Smooth muscle cell of the coronary artery (primary cell): Measurements from ENCODE around the gene SLC6A7. TPM values are rescaled to one million over a fixed set of nuclear protein-coding genes. Genes with fewer than 3 reads are reported as not detected.

Experiments
- total RNA-seq: library from RNA; depleted of rRNA; stranded (reverse); fragments of >200 nt; gene quantifications from 2 replicates; pipeline ENCODE4 v1.2.3, GENCODE V29; 2014; ENCODE audit warnings: low replicate concordance

The SLC6A7 gene
- not detected in 2 replicates for total RNA-seq

GRCh38 chr5:150189728-150190502, at the start of gene SLC6A7:
SLC6A7 (plus strand) TSS chr5:150190062; CDS start chr5:150190328, 266 bp downstream.

GRCh38 chr5:150155258-150156026, 34.4 kb upstream of the SLC6A7 start, which contains the start of gene PDGFRB:
PDGFRB (minus strand) TSS chr5:150155845; CDS start chr5:150137047, 18,798 bp downstream.

GRCh38 chr5:150166650-150167511, 23.0 kb upstream of the SLC6A7 start, which contains the start of gene CDX1:
CDX1 (plus strand) TSS chr5:150166778; CDS start chr5:150166877, 99 bp downstream.

Other genes starting within 250 kb of the SLC6A7 start
- gene PDE6A, start 245.3 kb upstream of the SLC6A7 start, total RNA-seq, result under 0.01 TPM in 1 of 2 replicates, not detected in the other
- gene SLC26A2, start 229.3 kb upstream of the SLC6A7 start, total RNA-seq, result 6.2 and 16.8 TPM in 2 replicates
- gene TIGD6, start 189.4 kb upstream of the SLC6A7 start, total RNA-seq, result 5.4 and 8.3 TPM in 2 replicates
- 33.0 and 34.0 TPM in 2 replicates for gene HMGXB3, start 189.3 kb upstream of the SLC6A7 start, total RNA-seq
- 0.30 TPM in 1 of 2 replicates, not detected in the other for gene CSF1R, start 103.5 kb upstream of the SLC6A7 start, total RNA-seq
- gene PDGFRB, start 34.2 kb upstream of the SLC6A7 start, total RNA-seq, result 52.9 and 425 TPM in 2 replicates
- gene CDX1, start 23.3 kb upstream of the SLC6A7 start, total RNA-seq, result 0.12 and 0.15 TPM in 2 replicates
- gene CAMK2A, start 99.7 kb downstream of the SLC6A7 start, total RNA-seq, result 0.08 and 0.35 TPM in 2 replicates
- gene ARSI, start 112.8 kb downstream of the SLC6A7 start, total RNA-seq, result 0.83 and 2.3 TPM in 2 replicates
- gene TCOF1, start 167.6 kb downstream of the SLC6A7 start, total RNA-seq, result 4.7 and 9.9 TPM in 2 replicates
- 0.15 and 1.3 TPM in 2 replicates for gene CD74, start 222.8 kb downstream of the SLC6A7 start, total RNA-seq